HTERT RPE-1 (cell line): ENCODE results near the gene MROH8.

Experiments
- in situ Hi-C: fragments of 300-500 bp; cut with MboI; formaldehyde crosslinking; loops from 4 replicates; pipeline ENCODE4 v1.14.3; 2020; ENCODE audit warnings: low sequenced_read_pairs

Gene MROH8

GRCh38 chr20:37178839-37179682, at the start of gene MROH8, which contains the start of gene RPN2:
MROH8 (minus strand) TSS chr20:37179548.
RPN2 (plus strand) TSS chr20:37179330; CDS start chr20:37179357, 27 bp downstream.
- in situ Hi-C loops: no loop called here

DNA sequence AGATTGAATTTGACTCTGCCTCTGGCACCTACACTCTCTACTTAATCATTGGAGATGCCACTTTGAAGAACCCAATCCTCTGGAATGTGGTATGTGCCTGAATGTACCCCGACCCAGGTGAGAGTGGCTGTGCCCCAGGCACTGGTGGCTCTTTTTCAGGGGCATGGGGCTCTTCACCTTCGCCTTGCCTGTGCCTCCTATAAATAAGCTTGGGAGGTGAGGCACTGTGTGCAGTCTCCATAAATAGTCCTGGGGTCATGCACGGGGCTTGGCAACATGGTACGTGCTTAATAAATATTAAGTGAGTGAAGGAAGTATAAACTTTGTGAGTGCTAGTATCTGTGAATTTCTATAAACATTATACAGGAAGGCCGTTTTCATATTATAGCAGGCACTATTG, 49.3 kb upstream of the MROH8 start:
- in situ Hi-C loops: no loop called here

- in situ Hi-C loops: no loop called here
Measured at GRCh38 chr20:37228082-37228481, 48.7 kb upstream of the MROH8 start.

GRCh38 chr20:37226889-37227288, 47.5 kb upstream of the MROH8 start:
- in situ Hi-C loops: no loop called here

DNA sequence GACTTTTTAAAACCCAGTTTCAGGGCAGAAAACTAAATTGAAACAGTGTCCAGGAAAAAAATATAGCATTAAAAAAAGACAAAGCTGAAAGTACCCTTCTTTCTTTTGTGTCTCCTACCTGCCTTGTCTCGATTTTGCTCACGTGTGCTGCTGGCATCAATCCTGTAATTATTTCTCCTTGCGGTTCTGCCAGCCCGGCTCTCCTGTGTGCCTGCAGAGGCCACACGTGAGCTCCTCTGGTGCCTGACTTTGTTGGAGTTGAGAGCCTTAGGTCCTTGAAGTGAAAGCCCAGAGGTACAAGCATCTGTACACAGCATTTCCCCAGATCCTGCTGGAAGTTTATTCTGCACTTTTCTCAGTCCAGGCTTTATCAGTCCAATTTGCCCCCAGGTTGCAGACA, 45.8 kb upstream of the MROH8 start:
- in situ Hi-C loops: no loop called here

- in situ Hi-C loops: no loop called here
Measured at GRCh38 chr20:37223053-37223452, 43.7 kb upstream of the MROH8 start.

DNA sequence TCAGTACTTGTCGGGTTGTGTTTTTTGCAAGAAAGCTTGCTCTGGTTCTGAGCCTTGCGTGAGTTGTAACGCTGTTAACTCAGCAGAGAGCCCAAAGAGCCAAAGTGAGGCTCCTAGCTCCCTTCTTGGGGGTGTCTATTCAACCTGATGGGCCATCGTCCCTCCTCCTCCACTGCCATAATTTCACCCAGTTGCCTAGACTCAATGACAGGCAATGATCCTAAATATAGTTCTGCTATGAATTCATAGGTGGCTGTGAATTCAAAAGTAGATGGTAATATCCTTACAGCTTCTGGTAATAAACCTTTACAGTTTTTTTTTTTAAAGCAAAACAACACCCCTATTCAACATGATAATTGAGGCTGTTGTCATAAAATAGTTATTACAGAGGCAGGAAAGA, 42.7 kb upstream of the MROH8 start:
- in situ Hi-C loops: no loop called here

GRCh38 chr20:37220731-37221130, 41.4 kb upstream of the MROH8 start:
- in situ Hi-C loops: no loop called here

DNA sequence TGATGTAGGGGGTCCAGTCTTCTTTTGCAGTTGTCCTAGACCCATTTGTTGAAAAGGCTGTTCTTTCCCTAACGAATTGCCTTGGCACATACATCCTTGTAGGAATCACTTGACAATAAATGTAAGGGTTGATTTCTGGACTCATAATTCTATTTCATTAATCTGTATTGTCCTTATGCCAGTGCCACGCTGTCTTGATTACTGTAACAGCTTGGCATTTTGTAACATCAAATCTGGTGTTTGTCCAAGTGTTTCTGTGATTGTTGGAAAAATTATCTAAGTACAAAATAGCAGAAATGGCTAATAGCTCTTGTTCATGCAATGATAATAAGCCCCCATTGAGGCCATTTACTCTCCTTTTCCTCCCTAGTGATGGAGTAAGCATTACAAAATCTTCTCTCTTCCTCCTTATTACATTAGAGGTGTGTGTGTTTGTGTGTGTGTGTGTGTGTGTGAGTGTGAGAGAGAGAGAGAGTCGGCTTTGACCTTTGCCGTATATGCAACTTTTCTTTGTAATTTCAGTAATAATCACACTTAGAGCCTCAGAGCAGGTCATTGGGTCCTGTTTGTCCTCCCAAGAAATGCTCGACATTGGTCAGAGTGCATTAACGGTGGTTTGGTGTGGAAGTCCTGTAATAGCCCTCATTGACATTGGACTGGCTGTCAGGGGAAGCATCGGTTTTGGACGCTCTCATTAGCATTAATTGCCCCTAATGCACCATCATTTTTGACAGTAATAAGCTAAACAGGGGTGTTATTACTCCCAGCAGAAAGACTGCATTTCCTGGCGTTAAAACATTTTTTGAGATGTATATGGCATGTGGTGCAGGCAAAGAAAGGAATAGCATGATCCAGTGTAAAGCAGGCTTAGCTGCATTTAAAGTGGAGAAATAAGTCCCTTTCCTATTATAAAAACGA, 40.7 kb upstream of the MROH8 start:
- in situ Hi-C loops: no loop called here

- in situ Hi-C loops: no loop called here
Measured at GRCh38 chr20:37218976-37219375, 39.6 kb upstream of the MROH8 start.

GRCh38 chr20:37218441-37218840, 39.1 kb upstream of the MROH8 start:
- in situ Hi-C loops: no loop called here

- in situ Hi-C loops: no loop called here
Measured at GRCh38 chr20:37209661-37210314, 30.4 kb upstream of the MROH8 start.

DNA sequence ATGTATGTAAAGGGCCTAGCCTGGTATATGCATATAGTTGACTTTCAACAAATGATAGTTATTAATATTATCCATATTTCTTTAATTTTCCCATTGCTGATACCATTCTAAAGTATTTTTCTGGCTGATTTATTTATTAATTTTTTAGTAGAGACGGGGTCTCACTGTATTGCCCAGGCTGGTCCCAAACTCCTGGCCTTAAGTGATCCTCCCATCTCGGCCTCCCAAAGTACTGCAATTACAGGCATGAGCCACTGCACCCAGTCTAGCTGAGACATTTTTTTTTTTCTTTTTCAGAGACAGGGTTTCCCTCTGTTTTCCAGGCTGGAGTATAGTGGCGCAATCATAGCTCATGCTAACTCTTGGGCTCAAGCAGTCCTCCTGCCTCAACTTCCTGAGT, 29.8 kb upstream of the MROH8 start:
- in situ Hi-C loops: no loop called here

DNA sequence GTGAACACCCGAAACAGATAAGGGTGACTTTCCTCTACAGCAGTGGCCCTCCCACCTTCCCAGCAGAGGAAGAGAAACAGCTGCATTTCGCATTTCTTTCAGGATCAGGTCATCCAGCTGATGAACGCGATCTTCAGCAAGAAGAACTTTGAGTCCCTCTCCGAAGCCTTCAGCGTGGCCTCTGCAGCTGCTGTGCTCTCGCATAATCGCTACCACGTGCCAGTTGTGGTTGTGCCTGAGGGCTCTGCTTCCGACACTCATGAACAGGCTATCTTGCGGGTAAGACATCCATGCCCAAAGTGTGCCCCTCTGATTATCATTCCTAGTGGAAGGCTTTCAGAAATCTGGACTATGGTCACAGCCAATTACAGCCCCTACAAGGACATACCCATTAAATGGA, 27.8 kb upstream of the MROH8 start:
- in situ Hi-C loops: no loop called here

DNA sequence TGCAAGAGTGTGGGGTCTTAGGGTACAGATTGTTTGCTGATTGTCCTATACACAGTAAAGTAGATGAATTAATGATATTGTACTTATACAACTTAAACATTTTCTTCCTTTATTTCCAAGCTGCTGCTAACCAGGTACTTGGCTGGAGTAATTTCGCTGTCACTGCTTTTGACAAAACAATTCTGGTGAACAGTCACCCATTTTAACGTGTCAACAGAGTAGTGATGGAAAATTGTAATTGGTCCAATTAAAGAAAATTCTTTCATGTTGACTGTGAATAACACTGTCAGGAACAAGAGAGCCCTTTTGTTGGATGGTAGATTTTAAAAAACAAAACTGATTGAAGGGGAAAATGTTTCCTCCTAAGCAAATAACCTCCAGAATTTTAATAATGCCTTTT, 26.4 kb upstream of the MROH8 start:
- in situ Hi-C loops: no loop called here

DNA sequence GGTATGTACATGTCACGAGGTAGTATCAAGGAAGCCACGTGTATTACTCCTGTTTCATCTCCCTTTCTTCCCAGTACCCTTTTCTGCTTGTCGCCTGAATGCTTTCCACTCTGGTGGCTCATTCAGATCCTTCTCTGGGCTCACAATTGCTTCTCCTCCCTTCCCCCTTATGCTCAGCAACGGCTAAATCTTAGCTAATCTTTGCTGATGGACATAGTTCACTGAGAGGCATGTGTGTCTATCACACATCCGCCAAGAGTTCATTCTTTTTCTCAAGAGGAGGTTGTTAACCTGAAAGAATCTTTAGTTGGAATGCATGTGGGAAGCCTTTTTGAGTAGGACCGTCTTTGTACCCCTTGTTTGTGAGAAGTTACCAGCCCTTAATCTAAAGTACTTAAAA, 25.8 kb upstream of the MROH8 start:
- in situ Hi-C loops: no loop called here

- in situ Hi-C loops: no loop called here
Measured at GRCh38 chr20:37204056-37204455, 24.7 kb upstream of the MROH8 start.

DNA sequence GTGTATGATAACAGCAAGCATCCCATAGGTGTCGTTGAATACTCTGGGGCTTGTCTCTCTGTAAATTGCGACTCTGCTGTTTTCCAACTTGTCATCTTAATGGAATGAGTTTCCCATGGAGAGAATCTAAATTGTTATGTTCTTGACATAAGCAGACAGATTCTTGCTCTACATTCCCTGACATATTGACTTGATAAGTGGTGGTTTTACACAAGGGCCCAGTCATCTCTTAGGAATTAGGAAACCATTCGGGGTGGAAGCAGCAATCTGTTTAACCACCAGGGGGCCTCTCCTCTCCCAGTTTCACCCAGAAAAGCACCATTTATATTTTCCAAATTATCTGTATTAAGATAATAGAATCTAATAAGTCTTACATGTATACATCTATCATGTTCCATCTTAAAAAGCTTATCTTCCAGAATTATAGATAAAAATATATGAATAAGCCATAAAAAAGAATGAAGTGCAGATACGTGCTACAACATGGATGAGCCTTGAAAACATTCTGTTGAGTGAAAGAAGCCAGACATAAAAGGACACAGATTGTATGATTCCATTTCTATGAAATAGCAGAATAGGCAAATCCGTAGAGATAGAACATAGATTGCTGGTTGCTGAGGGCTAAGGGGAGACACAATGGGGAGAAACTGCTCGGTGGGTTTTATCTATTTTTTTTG, 23.1 kb upstream of the MROH8 start:
- in situ Hi-C loops: no loop called here

DNA sequence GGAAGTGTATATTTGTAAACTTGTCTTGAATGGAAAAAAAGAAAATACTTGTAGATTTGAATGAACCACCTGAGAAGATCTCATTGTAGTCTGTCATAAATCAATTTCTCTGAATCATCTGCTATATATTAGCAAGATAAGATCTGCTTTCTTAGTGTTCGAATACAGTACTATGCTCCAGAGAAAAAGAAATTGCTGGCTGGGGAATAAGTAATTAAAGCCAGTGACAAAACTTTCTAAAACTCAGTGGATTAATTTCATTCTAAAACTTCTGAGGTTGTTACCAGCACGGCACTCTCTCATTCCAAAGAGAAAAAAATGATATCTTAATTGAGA, 22.4 kb upstream of the MROH8 start:
- in situ Hi-C loops: no loop called here

- in situ Hi-C loops: no loop called here
Measured at GRCh38 chr20:37200926-37201826, 21.8 kb upstream of the MROH8 start.
